HCT116 (cell line): Measurements from ENCODE around the gene CCL7. TPM values are rescaled to one million over a fixed set of nuclear protein-coding genes. Genes with fewer than 3 reads are reported as not detected.

Source experiments
- ATAC-seq: fragments of 200-7000 bp; cut with Tn5 transposase; 2 replicates; pipeline ENCODE4 v1.9.1; 2020; ENCODE audit warnings: mild to moderate bottlenecking, moderate library complexity
- BruUV-seq: library from RNA; stranded (reverse); fragments of 400-500 nt; replicated peaks from 2 replicates; lab custom pipeline; 2021; lab: Mats Ljungman, UMichigan
- CTCF ChIA-PET: fragments of 300-600 bp; sonication (Branson Sonifier 250); formaldehyde crosslinking; loops from one replicate; lab custom pipeline; 2021; ENCODE audit warnings: antibody characterized with exemption; lab: Charles Lee
- POLR2A ChIA-PET: fragments of 300-600, 350-600 bp; sonication (Branson Sonifier 250); formaldehyde crosslinking; loops from one replicate; lab custom pipeline; 2021; ENCODE audit warnings: antibody characterized with exemption; lab: Charles Lee
- RAD21 ChIA-PET, 2 experiments: fragments of 300-600 bp; sonication (Branson Sonifier 250); formaldehyde crosslinking; loops; one replicate each; lab custom pipeline; 2023; ENCODE audit warnings: low total read pairs in 2 of 2; ENCODE audit not compliant: uncharacterized antibody in 2 of 2, unreplicated experiment in 2 of 2, low non-redundant PET in 1 of 2; lab: Charles Lee
- DNase-seq: peaks from one replicate; pipeline ENCODE4 v3.0.0-alpha.2; 2010; ENCODE audit warnings: low read depth, low spot score
- H2AFZ ChIP-seq: fragments of 200-600 bp; shearing (Covaris generic), sonication (generic); 2 replicates; pipeline ENCODE4 v1.6.1; 2017; ENCODE audit warnings: low read depth, mixed run types, mixed read lengths, antibody characterized with exemption, low read length; ENCODE audit not compliant: poor library complexity, severe bottlenecking
- H3K27ac ChIP-seq: 2 replicates; pipeline ENCODE4 v1.5.1; 2012; ENCODE audit warnings: low read depth, low read length
- H3K27me3 ChIP-seq: fragments of 200-600 bp; sonication (generic); 2 replicates; pipeline ENCODE4 v1.6.1; 2016; ENCODE audit warnings: mixed run types, low read length, mixed read lengths; ENCODE audit not compliant: insufficient read depth
- H3K36me3 ChIP-seq, 2 experiments: fragments of 200-500 bp in 1 of 2; fragments of 200-600 bp in 1 of 2; sonication (Bioruptor generic) in 1 of 2; sonication (generic) in 1 of 2; 2 replicates each; pipeline versions ENCODE4 v1.5.1 to v1.6.1; 2014 to 2016; ENCODE audit warnings: low read length in 2 of 2, inconsistent platforms in 1 of 2, mixed read lengths in 1 of 2, mixed run types in 1 of 2; ENCODE audit not compliant: insufficient read depth in 2 of 2, control insufficient read depth in 1 of 2
- H3K4me1 ChIP-seq, 2 experiments: fragments of 200-600 bp in 1 of 2; sonication (generic) in 1 of 2; 2 replicates each; pipeline versions ENCODE4 v1.5.1 to v1.6.1; 2012 to 2017; ENCODE audit warnings: low read length in 2 of 2, inconsistent platforms in 1 of 2, mild to moderate bottlenecking in 1 of 2, mixed read lengths in 1 of 2, mixed run types in 1 of 2, moderate library complexity in 1 of 2; ENCODE audit not compliant: insufficient read depth in 2 of 2, control insufficient read depth in 1 of 2
- H3K4me2 ChIP-seq: fragments of 200-600 bp; sonication (generic); 2 replicates; pipeline ENCODE4 v1.6.1; 2017; ENCODE audit warnings: mixed run types, low read length, mixed read lengths
- H3K4me3 ChIP-seq, 2 experiments: fragments of 200-600 bp in 1 of 2; sonication (generic) in 1 of 2; replicated peaks in 1 of 2; 2 replicates each; pipeline ENCODE4 v1.5.1; 2011 to 2016; ENCODE audit warnings: low read length in 2 of 2, control low read depth in 1 of 2, low read depth in 1 of 2, mild to moderate bottlenecking in 1 of 2, mixed read lengths in 1 of 2, mixed run types in 1 of 2
- H3K79me2 ChIP-seq: fragments of 200-600 bp; sonication (generic); 2 replicates; pipeline ENCODE4 v1.6.1; 2017; ENCODE audit warnings: mild to moderate bottlenecking, mixed run types, low read length, moderate library complexity, mixed read lengths; ENCODE audit not compliant: insufficient read depth
- H3K9ac ChIP-seq: fragments of 200-600 bp; sonication (generic); 2 replicates; pipeline ENCODE4 v1.6.1; 2016; ENCODE audit warnings: low read length, mixed read lengths
- H3K9me2 ChIP-seq: fragments of 200-600 bp; sonication (generic), shearing (Covaris generic); 2 replicates; pipeline ENCODE4 v1.6.1; 2017; ENCODE audit warnings: mixed run types, mild to moderate bottlenecking, moderate library complexity; ENCODE audit not compliant: insufficient read depth
- H3K9me3 ChIP-seq, 2 experiments: fragments of 200-500 bp in 1 of 2; fragments of 200-600 bp in 1 of 2; sonication (Bioruptor generic) in 1 of 2; sonication (generic) in 1 of 2; 2 replicates each; pipeline ENCODE4 v1.6.1; 2014 to 2017; ENCODE audit warnings: low read length in 2 of 2, mixed read lengths in 2 of 2, inconsistent platforms in 1 of 2, low read depth in 1 of 2, mild to moderate bottlenecking in 1 of 2, mixed run types in 1 of 2, moderate library complexity in 1 of 2; ENCODE audit not compliant: control insufficient read depth in 1 of 2, insufficient read depth in 1 of 2
- H4K20me1 ChIP-seq: fragments of 200-600 bp; sonication (generic), shearing (Covaris generic); 2 replicates; pipeline ENCODE4 v1.6.1; 2017; ENCODE audit warnings: mixed run types, mild to moderate bottlenecking, moderate library complexity; ENCODE audit not compliant: insufficient read depth
- CBX3 ChIP-seq: IDR thresholded peaks from 2 replicates; pipeline ENCODE4 v1.6.1; 2012; ENCODE audit warnings: low read depth
- CEBPB ChIP-seq: IDR thresholded peaks from 2 replicates; pipeline ENCODE4 v1.6.1; 2012; ENCODE audit warnings: low read depth
- EGR1 ChIP-seq: IDR thresholded peaks from 2 replicates; pipeline ENCODE4 v1.6.1; 2012; ENCODE audit warnings: low read depth
- ELF1 ChIP-seq: IDR thresholded peaks from 2 replicates; pipeline ENCODE4 v1.6.1; 2012; ENCODE audit warnings: low read depth, borderline replicate concordance
- EZH2 ChIP-seq: fragments of 200-600 bp; sonication (generic); IDR thresholded peaks from 2 replicates; pipeline ENCODE4 v1.6.1; 2017; ENCODE audit warnings: antibody characterized with exemption, mixed run types
- FOSL1 ChIP-seq: IDR thresholded peaks from 2 replicates; pipeline ENCODE4 v1.6.1; 2012; ENCODE audit warnings: low read depth
- JUND ChIP-seq: IDR thresholded peaks from 2 replicates; pipeline ENCODE4 v1.6.1; 2012
- RAD21 ChIP-seq: IDR thresholded peaks from 2 replicates; pipeline ENCODE4 v1.6.1; 2012; ENCODE audit warnings: low read depth, mild to moderate bottlenecking
- SP1 ChIP-seq: IDR thresholded peaks from 2 replicates; pipeline ENCODE4 v1.6.1; 2012; ENCODE audit warnings: low read depth
- SRF ChIP-seq: IDR thresholded peaks from 2 replicates; pipeline ENCODE4 v1.6.1; 2012; ENCODE audit warnings: low read depth
- TCF7L2 ChIP-seq: IDR thresholded peaks from 2 replicates; pipeline ENCODE4 v1.7.0; 2011; ENCODE audit warnings: borderline replicate concordance, inconsistent platforms; ENCODE audit not compliant: insufficient read depth, insufficient read length; ENCODE audit errors: extremely low read depth
- ZFX ChIP-seq: fragments of 450-650 bp; IDR thresholded peaks from 2 replicates; pipeline ENCODE4 v1.6.1; 2017
- intact Hi-C: fragments of 100-400 bp; cut with micrococcal nuclease; formaldehyde crosslinking; loops from 2 replicates; pipeline ENCODE4 v1.10.0; 2022
- total RNA-seq: library from RNA; stranded (reverse); gene quantifications from one replicate; pipeline ENCODE4 v1.2.1, GENCODE V29; 2021; ENCODE audit not compliant: unreplicated experiment
- TF ChIP-seq, protein P1 (sequence below): IDR thresholded peaks from 2 replicates; pipeline ENCODE4 v1.6.1; 2011; ENCODE audit warnings: mild to moderate bottlenecking, low read length, moderate library complexity; ENCODE audit not compliant: insufficient replicate concordance; ENCODE audit errors: extremely low read depth

The CCL7 gene
- total RNA-seq, 1 experiment from 2014 or later, result not detected

GRCh38 chr17:34291721-34292348 lies 21.8 kb downstream of the CCL7 start:
- no peak overlapping the region for H3K4me3 ChIP-seq
- H3K27ac ChIP-seq, result no peak overlapping the region
- no peaks in the 10 kb centered on the region for H3K79me2 ChIP-seq
- no peaks in the 10 kb centered on the region for H3K9me2 ChIP-seq
- no peak overlapping the region for H2AFZ ChIP-seq
- ATAC-seq (no peak), DNase-seq (no peak)
- no peak overlapping the region for H3K9ac ChIP-seq
- H3K4me1 ChIP-seq, result no peaks in the 10 kb centered on the region
- H3K36me3 ChIP-seq, result no peaks in the 10 kb centered on the region
- no peaks in the 10 kb centered on the region for H4K20me1 ChIP-seq
- no TSS peak for BruUV-seq
- TF ChIP-seq EZH2 (no peak), SRF (no peak), TCF7L2 (no peak), RAD21 (no peak), EGR1 (no peak), SP1 (no peak), CEBPB (no peak), ELF1 (no peak), JUND (no peak), FOSL1 (no peak), ZFX (no peak), CBX3 (no peak)
- TF ChIP-seq, protein P1, sequence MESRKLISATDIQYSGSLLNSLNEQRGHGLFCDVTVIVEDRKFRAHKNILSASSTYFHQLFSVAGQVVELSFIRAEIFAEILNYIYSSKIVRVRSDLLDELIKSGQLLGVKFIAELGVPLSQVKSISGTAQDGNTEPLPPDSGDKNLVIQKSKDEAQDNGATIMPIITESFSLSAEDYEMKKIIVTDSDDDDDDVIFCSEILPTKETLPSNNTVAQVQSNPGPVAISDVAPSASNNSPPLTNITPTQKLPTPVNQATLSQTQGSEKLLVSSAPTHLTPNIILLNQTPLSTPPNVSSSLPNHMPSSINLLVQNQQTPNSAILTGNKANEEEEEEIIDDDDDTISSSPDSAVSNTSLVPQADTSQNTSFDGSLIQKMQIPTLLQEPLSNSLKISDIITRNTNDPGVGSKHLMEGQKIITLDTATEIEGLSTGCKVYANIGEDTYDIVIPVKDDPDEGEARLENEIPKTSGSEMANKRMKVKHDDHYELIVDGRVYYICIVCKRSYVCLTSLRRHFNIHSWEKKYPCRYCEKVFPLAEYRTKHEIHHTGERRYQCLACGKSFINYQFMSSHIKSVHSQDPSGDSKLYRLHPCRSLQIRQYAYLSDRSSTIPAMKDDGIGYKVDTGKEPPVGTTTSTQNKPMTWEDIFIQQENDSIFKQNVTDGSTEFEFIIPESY, result no peak
- H3K4me2 ChIP-seq, result no peak overlapping the region
- CTCF ChIA-PET, result no interaction called here
- intact Hi-C loops, result no loop called here
- no peaks in the 10 kb centered on the region for H3K27me3 ChIP-seq
- RAD21 ChIA-PET, result no interaction called here
- H3K9me3 ChIP-seq, result no peaks in the 10 kb centered on the region
- POLR2A ChIA-PET, result interaction anchor here (0.5 kb wide), 1 partner anchor 1843 kb away, joined by 3 read pairs; no protein-coding TSS in a partner anchor
